Measurements from ENCODE around the gene OR52N4. TPM values are rescaled to one million over a fixed set of nuclear protein-coding genes. Genes with fewer than 3 reads are reported as not detected.
"Not testable (repeated sequence)": the region's sequence is repeated elsewhere in the genome, so short reads cannot be mapped to it uniquely, and the experiment has no call there.

Gene OR52N4
- under 1 TPM in 7 of 8 experiments, not detected in 1; 0.21 to 0.81 (median 0.38) TPM for total RNA-seq

GRCh38 chr11:5753943-5754342 is at the start of gene OR52N4:
TSS of gene OR52N4 (plus strand) at chr11:5754243. CDS start at chr11:5754741, 498 bp downstream.
- no peak for ATAC-seq (replicated peaks in 6 of 8)
- WGBS, 10 experiments = 67 to 100% (median 100%) methylated on average over 1 of the region's 1 CpG; no CpG with 5 or more reads in 3 of the 10 experiments
- Histone ChIP-seq H3K4me1 (replicated peaks in 1 of 2) (no peaks in the 10 kb centered on the region), H3K27ac (no peak within 1 kb of the TSS), H3K4me3 (no peak within 1 kb of the TSS)
- in situ Hi-C loops (cut with MboI; ENCODE audit: low pct_unique_long_range_greater_than_20kb in 2 of 9, low sequenced_read_pairs in 9 of 9, unreplicated experiment in 9 of 9) = no loop called here

- WGBS, 10 experiments = 73 to 100% (median 93%) methylated on average over 1 to 4 of the region's 4 CpGs; no CpG with 5 or more reads in 1 of the 10 experiments
- Histone ChIP-seq H3K27ac (no peak overlapping the region), H3K4me3 (no peak overlapping the region), H3K4me1 (replicated peaks in 1 of 2) (no peaks in the 10 kb centered on the region)
- ATAC-seq (replicated peaks in 6 of 8) = no peak
- in situ Hi-C loops (cut with MboI; ENCODE audit: low pct_unique_long_range_greater_than_20kb in 2 of 9, low sequenced_read_pairs in 9 of 9, unreplicated experiment in 9 of 9) = no loop called here
Measured at GRCh38 chr11:5705688-5706087, 48.4 kb upstream of the OR52N4 start.

GRCh38 chr11:5712507-5712906 is 41.5 kb upstream of the OR52N4 start:
- WGBS, 10 experiments = 44 to 100% (median 90%) methylated on average over 1 of the region's 1 CpG; no CpG with 5 or more reads in 5 of the 10 experiments
- no peak for ATAC-seq (replicated peaks in 6 of 8)
- no peak overlapping the region for H3K4me3 ChIP-seq
- no peak overlapping the region for H3K27ac ChIP-seq
- in situ Hi-C loops (cut with MboI; ENCODE audit: low pct_unique_long_range_greater_than_20kb in 2 of 9, low sequenced_read_pairs in 9 of 9, unreplicated experiment in 9 of 9) = no loop called here
- no peaks in the 10 kb centered on the region for H3K4me1 ChIP-seq (replicated peaks in 1 of 2)

GRCh38 chr11:5713695-5714094 is 40.3 kb upstream of the OR52N4 start:
- Histone ChIP-seq H3K4me3 (no peak overlapping the region), H3K27ac (no peak overlapping the region), H3K4me1 (replicated peaks in 1 of 2) (no peaks in the 10 kb centered on the region)
- WGBS, 10 experiments = 75 to 100% (median 83%) methylated on average over 1 to 4 of the region's 5 CpGs; no CpG with 5 or more reads in 3 of the 10 experiments
- ATAC-seq (replicated peaks in 6 of 8) = no peak
- in situ Hi-C loops (cut with MboI; ENCODE audit: low pct_unique_long_range_greater_than_20kb in 2 of 9, low sequenced_read_pairs in 9 of 9, unreplicated experiment in 9 of 9) = no loop called here

GRCh38 chr11:5716518-5716917 is 37.5 kb upstream of the OR52N4 start:
- H3K27ac ChIP-seq; ATAC-seq (replicated peaks in 6 of 8); in situ Hi-C loops (cut with MboI; ENCODE audit: low pct_unique_long_range_greater_than_20kb in 2 of 9, low sequenced_read_pairs in 9 of 9, unreplicated experiment in 9 of 9); H3K4me1 ChIP-seq (replicated peaks in 1 of 2); H3K4me3 ChIP-seq: not testable (repeated sequence)
- WGBS, 10 experiments = no CpG with 5 or more reads among the region's 1 CpG

GRCh38 chr11:5719703-5720495 is 34.1 kb upstream of the OR52N4 start:
- H3K4me3 ChIP-seq = no peak overlapping the region
- ATAC-seq (replicated peaks in 6 of 8) = no peak
- WGBS, 10 experiments = 29 to 100% (median 87%) methylated on average over 1 to 2 of the region's 3 CpGs; no CpG with 5 or more reads in 4 of the 10 experiments
- no peak overlapping the region for H3K27ac ChIP-seq
- H3K4me1 ChIP-seq (replicated peaks in 1 of 2) = no peaks in the 10 kb centered on the region
- in situ Hi-C loops (cut with MboI; ENCODE audit: low pct_unique_long_range_greater_than_20kb in 2 of 9, low sequenced_read_pairs in 9 of 9, unreplicated experiment in 9 of 9) = no loop called here

GRCh38 chr11:5722622-5723021 is 31.4 kb upstream of the OR52N4 start:
- H3K4me1 ChIP-seq (replicated peaks in 1 of 2) = no peaks in the 10 kb centered on the region
- no peak overlapping the region for H3K27ac ChIP-seq
- in situ Hi-C loops (cut with MboI; ENCODE audit: low pct_unique_long_range_greater_than_20kb in 2 of 9, low sequenced_read_pairs in 9 of 9, unreplicated experiment in 9 of 9) = no loop called here
- no peak overlapping the region for H3K4me3 ChIP-seq
- no peak for ATAC-seq (replicated peaks in 6 of 8)
- WGBS, 10 experiments = 0 to 100% (median 46%) methylated on average over 1 of the region's 2 CpGs; no CpG with 5 or more reads in 2 of the 10 experiments

GRCh38 chr11:5726351-5726750 is 27.7 kb upstream of the OR52N4 start:
- no peak for ATAC-seq (replicated peaks in 6 of 8)
- 88 to 100% methylated on average over 1 of the region's 1 CpG; no CpG with 5 or more reads in 8 of the 10 experiments for WGBS, 10 experiments
- Histone ChIP-seq H3K4me3 (no peak overlapping the region), H3K4me1 (replicated peaks in 1 of 2) (no peaks in the 10 kb centered on the region), H3K27ac (no peak overlapping the region)
- in situ Hi-C loops (cut with MboI; ENCODE audit: low pct_unique_long_range_greater_than_20kb in 2 of 9, low sequenced_read_pairs in 9 of 9, unreplicated experiment in 9 of 9) = no loop called here

GRCh38 chr11:5727691-5728090 is 26.4 kb upstream of the OR52N4 start:
- H3K4me3 ChIP-seq = no peak overlapping the region
- in situ Hi-C loops (cut with MboI; ENCODE audit: low pct_unique_long_range_greater_than_20kb in 2 of 9, low sequenced_read_pairs in 9 of 9, unreplicated experiment in 9 of 9) = no loop called here
- 0 to 100% (median 61%) methylated on average over 1 of the region's 1 CpG; no CpG with 5 or more reads in 2 of the 10 experiments for WGBS, 10 experiments
- ATAC-seq (replicated peaks in 6 of 8) = no peak
- no peaks in the 10 kb centered on the region for H3K4me1 ChIP-seq (replicated peaks in 1 of 2)
- no peak overlapping the region for H3K27ac ChIP-seq

- Histone ChIP-seq H3K4me3 (no peak within 1 kb of the TSS), H3K4me1 (replicated peaks in 1 of 2) (peaks cover 10 to 23% of the 10 kb centered on the region in 2 donors), H3K27ac (no peak within 1 kb of the TSS)
- in situ Hi-C loops (cut with MboI; ENCODE audit: low pct_unique_long_range_greater_than_20kb in 2 of 9, low sequenced_read_pairs in 9 of 9, unreplicated experiment in 9 of 9) = no loop called here
- ATAC-seq (replicated peaks in 6 of 8) = no peak
- WGBS, 10 experiments = 80 to 100% (median 100%) methylated on average over 1 of the region's 1 CpG; no CpG with 5 or more reads in 6 of the 10 experiments
Measured at GRCh38 chr11:5736396-5736795, 17.6 kb upstream of the OR52N4 start, which contains the start of gene OR56B1. TSS of gene OR56B1 (plus strand) at chr11:5736448. CDS start at chr11:5736517, 69 bp downstream.

- Histone ChIP-seq H3K4me3 (no peak overlapping the region), H3K27ac (no peak overlapping the region), H3K4me1 (replicated peaks in 1 of 2) (peaks cover 10 to 23% of the 10 kb centered on the region in 2 donors)
- in situ Hi-C loops (cut with MboI; ENCODE audit: low pct_unique_long_range_greater_than_20kb in 2 of 9, low sequenced_read_pairs in 9 of 9, unreplicated experiment in 9 of 9) = no loop called here
- ATAC-seq (replicated peaks in 6 of 8) = peak in 7 of 8 experiments; percentile 39 to 92 (median 83)
Measured at GRCh38 chr11:5737091-5737490, 17.0 kb upstream of the OR52N4 start.

GRCh38 chr11:5737670-5738392 is 16.2 kb upstream of the OR52N4 start:
- no peak overlapping the region for H3K4me3 ChIP-seq
- in situ Hi-C loops (cut with MboI; ENCODE audit: low pct_unique_long_range_greater_than_20kb in 2 of 9, low sequenced_read_pairs in 9 of 9, unreplicated experiment in 9 of 9) = no loop called here
- 33 to 62% (median 41%) methylated on average over 2 to 6 of the region's 6 CpGs; no CpG with 5 or more reads in 1 of the 10 experiments for WGBS, 10 experiments
- peaks cover 10 to 23% of the 10 kb centered on the region in 2 donors for H3K4me1 ChIP-seq (replicated peaks in 1 of 2)
- peak in 7 of 8 experiments; percentile 33 to 79 (median 65) for ATAC-seq (replicated peaks in 6 of 8)
- H3K27ac ChIP-seq = no peak overlapping the region

GRCh38 chr11:5738431-5738830 is 15.6 kb upstream of the OR52N4 start:
- in situ Hi-C loops (cut with MboI; ENCODE audit: low pct_unique_long_range_greater_than_20kb in 2 of 9, low sequenced_read_pairs in 9 of 9, unreplicated experiment in 9 of 9) = no loop called here
- 10 to 100% (median 86%) methylated on average over 1 of the region's 1 CpG; no CpG with 5 or more reads in 3 of the 10 experiments for WGBS, 10 experiments
- Histone ChIP-seq H3K4me3 (no peak overlapping the region), H3K27ac (no peak overlapping the region), H3K4me1 (replicated peaks in 1 of 2) (peaks cover 10 to 23% of the 10 kb centered on the region in 2 donors)
- ATAC-seq (replicated peaks in 6 of 8) = peak in 7 of 8 experiments; percentile 4 to 67 (median 20)

All from motor neuron (in vitro differentiated cells).